Trophoblast cell (in vitro differentiated cells and primary cell): Measurements from ENCODE around the gene NCAM1.

ENCODE experiments used
- DNase-seq, 2 donors: peaks; one replicate each; pipeline ENCODE4 v3.0.0-alpha.2; 2016
- H2AFZ ChIP-seq: 2 replicates; pipeline ENCODE4 v1.6.1; 2013; ENCODE audit warnings: low read length, moderate library complexity, mild to moderate bottlenecking; ENCODE audit not compliant: insufficient read depth, poor library complexity
- H2AK5ac ChIP-seq: 2 replicates; pipeline ENCODE4 v1.6.1; 2013; ENCODE audit warnings: mild to moderate bottlenecking, low read length
- H2BK120ac ChIP-seq: 2 replicates; pipeline ENCODE4 v1.6.1; 2013; ENCODE audit warnings: low read length, mild to moderate bottlenecking, moderate library complexity; ENCODE audit not compliant: insufficient read depth, poor library complexity
- H2BK12ac ChIP-seq: 2 replicates; pipeline ENCODE4 v1.6.1; 2013; ENCODE audit warnings: mild to moderate bottlenecking, low read length, moderate library complexity
- H2BK5ac ChIP-seq: 2 replicates; pipeline ENCODE4 v1.6.1; 2013; ENCODE audit warnings: low read length, low read depth, moderate library complexity, mild to moderate bottlenecking; ENCODE audit not compliant: poor library complexity
- H3K14ac ChIP-seq: 2 replicates; pipeline ENCODE4 v1.6.1; 2013; ENCODE audit warnings: mild to moderate bottlenecking, low read length
- H3K18ac ChIP-seq: 2 replicates; pipeline ENCODE4 v1.6.1; 2013; ENCODE audit warnings: mild to moderate bottlenecking, low read length
- H3K23ac ChIP-seq: 2 replicates; pipeline ENCODE4 v1.6.1; 2013; ENCODE audit warnings: low read length
- H3K27ac ChIP-seq: 2 replicates; pipeline ENCODE4 v1.5.1; 2013; ENCODE audit warnings: low read depth, mild to moderate bottlenecking, inconsistent platforms, low read length, moderate library complexity
- H3K27me3 ChIP-seq: 2 replicates; pipeline ENCODE4 v1.6.1; 2013; ENCODE audit warnings: inconsistent platforms, mild to moderate bottlenecking, low read length, moderate library complexity; ENCODE audit not compliant: insufficient read depth
- H3K36me3 ChIP-seq, 2 experiments: 1 replicate in 1 of 2; 2 replicates in 1 of 2; pipeline ENCODE4 v1.6.1; 2013; ENCODE audit warnings: low read length in 2 of 2, mild to moderate bottlenecking in 2 of 2, moderate library complexity in 1 of 2; ENCODE audit not compliant: insufficient read depth in 2 of 2, control insufficient read depth in 1 of 2
- H3K4ac ChIP-seq: 2 replicates; pipeline ENCODE4 v1.6.1; 2013; ENCODE audit warnings: low read depth, mild to moderate bottlenecking, low read length, moderate library complexity
- H3K4me1 ChIP-seq, 2 experiments: 1 replicate in 1 of 2; 2 replicates in 1 of 2; pipeline ENCODE4 v1.6.1; 2013; ENCODE audit warnings: low read length in 2 of 2, mild to moderate bottlenecking in 2 of 2, moderate library complexity in 1 of 2; ENCODE audit not compliant: insufficient read depth in 2 of 2, control insufficient read depth in 1 of 2
- H3K4me2 ChIP-seq: 2 replicates; pipeline ENCODE4 v1.6.1; 2013; ENCODE audit warnings: inconsistent platforms, mild to moderate bottlenecking, low read length, moderate library complexity
- H3K4me3 ChIP-seq: 2 replicates; pipeline ENCODE4 v1.5.1; 2013; ENCODE audit warnings: mild to moderate bottlenecking, low read depth, low read length, inconsistent platforms
- H3K79me1 ChIP-seq: one replicate; pipeline ENCODE4 v1.6.1; 2013; ENCODE audit warnings: low read length
- H3K79me2 ChIP-seq: 2 replicates; pipeline ENCODE4 v1.6.1; 2013; ENCODE audit warnings: low read length, mild to moderate bottlenecking; ENCODE audit not compliant: control insufficient read depth, insufficient read depth, poor library complexity
- H3K9ac ChIP-seq: 2 replicates; pipeline ENCODE4 v1.6.1; 2013; ENCODE audit warnings: mild to moderate bottlenecking, low read length
- H3K9me3 ChIP-seq: 2 replicates; pipeline ENCODE4 v1.6.1; 2013; ENCODE audit warnings: low read depth, mild to moderate bottlenecking, control low read depth, inconsistent platforms, low read length; ENCODE audit not compliant: insufficient read depth
- H4K12ac ChIP-seq: 2 replicates; pipeline ENCODE4 v1.6.1; 2013; ENCODE audit warnings: low read depth, mild to moderate bottlenecking, low read length, moderate library complexity
- H4K8ac ChIP-seq: 2 replicates; pipeline ENCODE4 v1.6.1; 2013; ENCODE audit warnings: low read depth, mild to moderate bottlenecking, low read length, moderate library complexity
- H4K91ac ChIP-seq: one replicate; pipeline ENCODE4 v1.6.1; 2013; ENCODE audit warnings: low read depth, mild to moderate bottlenecking, low read length, moderate library complexity
- WGBS: extraction: QIAGEN DNeasy Blood & Tissue Kit; methylation state at CpG from one replicate; pipeline ENCODE4 v1.1.7; 2013; ENCODE audit warnings: missing lambda C conversion rate; ENCODE audit not compliant: insufficient read length, insufficient coverage; ENCODE audit errors: extremely low coverage; 5-methylcytosine and 5-hydroxymethylcytosine counted together

Gene NCAM1

DNA sequence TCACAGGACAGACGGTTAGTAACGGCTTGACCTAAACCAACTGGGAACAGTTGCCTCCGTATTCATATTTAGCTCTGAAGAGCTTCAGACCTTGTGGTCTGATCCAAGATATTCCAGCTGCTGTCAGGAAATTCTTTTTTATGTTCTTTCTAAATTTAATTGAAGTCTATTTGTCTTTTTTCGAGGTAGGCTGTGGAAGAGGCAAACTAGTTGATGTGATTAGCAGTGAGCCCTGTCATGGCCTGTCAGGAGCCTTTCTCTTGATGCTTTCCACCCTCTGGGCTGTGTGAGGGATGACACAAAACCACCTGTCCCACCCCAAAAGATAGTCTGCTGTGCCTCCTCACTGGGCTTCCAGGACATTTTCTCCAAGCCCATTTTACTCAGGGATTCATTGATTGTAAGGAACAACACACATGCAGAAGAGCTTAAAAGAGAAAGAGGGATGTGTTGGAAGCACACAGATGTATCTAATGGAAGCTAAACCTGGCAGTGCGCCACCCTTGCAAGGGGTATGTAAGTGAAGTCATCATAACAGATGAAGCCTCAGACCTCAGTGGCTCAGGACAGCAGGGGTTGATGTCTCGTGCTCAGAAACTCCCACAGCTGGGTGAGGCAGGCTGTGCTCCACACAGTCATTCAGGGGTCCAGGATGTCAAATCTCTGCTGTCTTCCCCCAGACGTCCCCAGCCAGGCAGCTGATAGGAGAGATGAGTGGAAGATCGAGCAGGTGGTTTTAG, 170.0 kb downstream of the NCAM1 start:
- no peak for DNase-seq
- Histone ChIP-seq H3K4me2 (no peak overlapping the region), H3K18ac (no peak overlapping the region), H3K9me3 (no peaks in the 10 kb centered on the region), H3K4me3 (no peak overlapping the region), H2AFZ (no peak overlapping the region), H3K79me1 (no peaks in the 10 kb centered on the region), H3K36me3 (no peaks in the 10 kb centered on the region), H3K23ac (no peak overlapping the region), H3K14ac (no peak overlapping the region), H2BK5ac (no peak overlapping the region), H3K79me2 (no peaks in the 10 kb centered on the region), H4K12ac (no peak overlapping the region), H3K9ac (no peak overlapping the region), H3K27me3 (no peaks in the 10 kb centered on the region), H4K8ac (no peak overlapping the region), H2BK12ac (no peak overlapping the region), H3K4ac (no peak overlapping the region), H2AK5ac (no peak overlapping the region), H3K27ac (no peak overlapping the region), H3K4me1 (peaks cover 5 to 11% of the 10 kb centered on the region in 2 experiments), H2BK120ac (no peak overlapping the region), H4K91ac (no peak overlapping the region)
- WGBS, result no CpG with 5 or more reads among the region's 8 CpGs

DNA sequence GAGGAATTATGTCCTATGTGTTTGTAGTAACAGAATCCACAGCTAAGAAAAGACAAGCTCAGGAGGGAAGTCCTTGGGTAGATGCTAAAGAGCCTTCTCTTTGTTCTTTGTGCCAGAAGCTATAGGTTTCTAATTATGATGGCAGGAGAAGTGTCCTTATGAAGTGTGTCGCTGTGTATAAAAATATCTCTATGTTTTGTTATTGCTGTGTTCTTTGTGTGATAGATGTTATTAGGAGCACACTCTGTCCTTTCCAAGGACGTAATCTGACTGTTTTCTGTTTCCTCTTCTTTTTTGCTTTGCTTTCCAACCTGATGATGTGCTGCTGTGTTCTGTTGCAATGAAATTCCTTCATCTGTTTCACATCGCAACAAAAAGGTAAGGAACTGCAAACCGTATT, 171.9 kb downstream of the NCAM1 start:
- Histone ChIP-seq H3K27ac (no peak overlapping the region), H3K4me3 (no peak overlapping the region), H2BK12ac (no peak overlapping the region), H2BK5ac (no peak overlapping the region), H2BK120ac (no peak overlapping the region), H3K9me3 (no peaks in the 10 kb centered on the region), H3K9ac (no peak overlapping the region), H4K12ac (no peak overlapping the region), H2AFZ (no peak overlapping the region), H3K4me2 (no peak overlapping the region), H3K36me3 (no peaks in the 10 kb centered on the region), H3K79me1 (no peaks in the 10 kb centered on the region), H3K23ac (no peak overlapping the region), H3K18ac (no peak overlapping the region), H3K4ac (no peak overlapping the region), H3K14ac (no peak overlapping the region), H3K27me3 (no peaks in the 10 kb centered on the region), H3K79me2 (no peaks in the 10 kb centered on the region), H3K4me1 (peaks cover 5 to 11% of the 10 kb centered on the region in 2 experiments), H4K91ac (no peak overlapping the region), H4K8ac (no peak overlapping the region), H2AK5ac (no peak overlapping the region)
- no peak for DNase-seq
- WGBS, result no CpG with 5 or more reads among the region's 4 CpGs

DNA sequence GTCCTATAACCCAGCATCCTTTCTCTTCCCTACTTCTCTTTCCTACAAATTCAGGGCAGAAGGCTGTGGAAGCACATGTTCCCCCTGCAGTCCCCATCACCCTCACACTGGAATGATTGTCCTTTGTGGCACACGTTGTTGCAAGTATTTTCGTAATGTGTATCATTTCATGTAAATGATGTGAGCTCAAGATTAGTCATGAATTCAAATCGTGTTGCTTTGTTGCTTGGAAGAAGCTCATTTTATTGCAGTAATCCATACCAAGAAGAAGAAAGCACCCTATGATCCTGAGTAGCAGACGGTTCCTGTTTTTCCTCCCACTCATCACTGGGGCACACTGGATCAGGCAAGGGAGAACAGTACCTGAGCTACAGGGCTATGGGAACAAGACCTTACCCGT, 173.4 kb downstream of the NCAM1 start:
- H4K12ac ChIP-seq, result no peak overlapping the region
- no peak overlapping the region for H4K8ac ChIP-seq
- no peak overlapping the region for H3K14ac ChIP-seq
- no CpG with 5 or more reads among the region's 5 CpGs for WGBS
- H3K27me3 ChIP-seq, result no peaks in the 10 kb centered on the region
- no peak overlapping the region for H2BK5ac ChIP-seq
- H2BK120ac ChIP-seq, result no peak overlapping the region
- H3K4me1 ChIP-seq, result peaks cover 5 to 11% of the 10 kb centered on the region in 2 experiments
- H3K4me3 ChIP-seq, result no peak overlapping the region
- no peaks in the 10 kb centered on the region for H3K79me2 ChIP-seq
- no peak overlapping the region for H3K9ac ChIP-seq
- H4K91ac ChIP-seq, result no peak overlapping the region
- no peaks in the 10 kb centered on the region for H3K9me3 ChIP-seq
- no peaks in the 10 kb centered on the region for H3K36me3 ChIP-seq
- no peak overlapping the region for H3K18ac ChIP-seq
- H3K4ac ChIP-seq, result no peak overlapping the region
- H3K4me2 ChIP-seq, result no peak overlapping the region
- no peak overlapping the region for H2AFZ ChIP-seq
- no peak for DNase-seq
- H3K27ac ChIP-seq, result no peak overlapping the region
- H2BK12ac ChIP-seq, result no peak overlapping the region
- no peaks in the 10 kb centered on the region for H3K79me1 ChIP-seq
- no peak overlapping the region for H3K23ac ChIP-seq
- H2AK5ac ChIP-seq, result no peak overlapping the region

GRCh38 chr11:113137713-113138529, 176.7 kb downstream of the NCAM1 start:
- no peaks in the 10 kb centered on the region for H3K9me3 ChIP-seq
- no peak overlapping the region for H3K18ac ChIP-seq
- H3K4ac ChIP-seq, result no peak overlapping the region
- H3K36me3 ChIP-seq, result no peaks in the 10 kb centered on the region
- H2AK5ac ChIP-seq, result no peak overlapping the region
- no peak overlapping the region for H3K4me3 ChIP-seq
- no peak overlapping the region for H2BK120ac ChIP-seq
- DNase-seq, result no peak
- H3K4me1 ChIP-seq, result no peaks in the 10 kb centered on the region
- H3K14ac ChIP-seq, result no peak overlapping the region
- H2BK5ac ChIP-seq, result no peak overlapping the region
- no peak overlapping the region for H3K4me2 ChIP-seq
- H3K79me2 ChIP-seq, result no peaks in the 10 kb centered on the region
- no CpG with 5 or more reads among the region's 15 CpGs for WGBS
- no peak overlapping the region for H2AFZ ChIP-seq
- no peaks in the 10 kb centered on the region for H3K79me1 ChIP-seq
- no peaks in the 10 kb centered on the region for H3K27me3 ChIP-seq
- no peak overlapping the region for H4K8ac ChIP-seq
- H4K91ac ChIP-seq, result no peak overlapping the region
- no peak overlapping the region for H2BK12ac ChIP-seq
- H3K27ac ChIP-seq, result no peak overlapping the region
- H3K9ac ChIP-seq, result no peak overlapping the region
- H4K12ac ChIP-seq, result no peak overlapping the region
- no peak overlapping the region for H3K23ac ChIP-seq
